Mammary epithelial cell (primary cell): ENCODE results near the gene GALNT13.

Source experiments
- CTCF ChIP-seq, 2 donors: IDR thresholded peaks in 1 of 2; conservative IDR thresholded peaks in 1 of 2; 2 replicates each; pipeline ENCODE4 v1.5.1; 2011 to 2012; ENCODE audit warnings: inconsistent platforms in 2 of 2, low read length in 2 of 2, mild to moderate bottlenecking in 2 of 2, control low read depth in 1 of 2, low read depth in 1 of 2; ENCODE audit not compliant: insufficient read depth in 1 of 2; ENCODE audit errors: extremely low read depth in 1 of 2
- EZH2 ChIP-seq: IDR thresholded peaks from 2 replicates; pipeline ENCODE4 v1.6.1; 2012; ENCODE audit warnings: low read length, inconsistent platforms, borderline replicate concordance

GRCh38 chr2:153912798-153913396, 41.2 kb downstream of the GALNT13 start:
- no peak for TF ChIP-seq CTCF (conservative IDR thresholded peaks at IDR 0.05 in 1 of 2, IDR thresholded peaks at IDR 0.05 in 1 of 2; ENCODE audit: extremely low read depth in 1 of 2, insufficient read depth in 1 of 2, low read depth in 1 of 2, low read length in 2 of 2)
- TF ChIP-seq EZH2 = no peak
